HG02759 (cell line): ENCODE measurements around the gene GRIK1.

Experiments used
- ATAC-seq: cut with Tn5 transposase; IDR thresholded peaks from one replicate; pipeline ENCODE4 v1.9.1; 2021; ENCODE audit warnings: mild to moderate bottlenecking, moderate library complexity; ENCODE audit not compliant: unreplicated experiment

Gene GRIK1

DNA sequence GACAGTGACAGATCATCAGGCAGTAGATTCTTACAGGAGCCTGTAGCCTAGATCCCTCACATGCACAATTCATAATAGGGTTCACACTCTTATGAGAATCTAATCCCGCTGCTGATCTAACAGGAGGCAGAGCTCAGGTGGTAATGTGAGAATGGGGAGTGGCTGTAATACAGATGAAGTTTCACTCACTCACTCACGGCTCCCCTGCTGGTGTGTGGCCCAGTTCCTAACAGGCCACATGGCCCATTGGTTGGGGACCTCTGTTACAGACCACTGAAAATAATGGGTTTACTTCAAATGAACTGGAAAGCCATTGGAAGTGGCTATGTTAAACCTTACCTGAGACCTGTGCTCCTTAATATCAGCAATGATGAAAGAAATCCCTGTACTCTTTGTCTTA, 151.0 kb downstream of the GRIK1 start:
- ATAC-seq: no peak

DNA sequence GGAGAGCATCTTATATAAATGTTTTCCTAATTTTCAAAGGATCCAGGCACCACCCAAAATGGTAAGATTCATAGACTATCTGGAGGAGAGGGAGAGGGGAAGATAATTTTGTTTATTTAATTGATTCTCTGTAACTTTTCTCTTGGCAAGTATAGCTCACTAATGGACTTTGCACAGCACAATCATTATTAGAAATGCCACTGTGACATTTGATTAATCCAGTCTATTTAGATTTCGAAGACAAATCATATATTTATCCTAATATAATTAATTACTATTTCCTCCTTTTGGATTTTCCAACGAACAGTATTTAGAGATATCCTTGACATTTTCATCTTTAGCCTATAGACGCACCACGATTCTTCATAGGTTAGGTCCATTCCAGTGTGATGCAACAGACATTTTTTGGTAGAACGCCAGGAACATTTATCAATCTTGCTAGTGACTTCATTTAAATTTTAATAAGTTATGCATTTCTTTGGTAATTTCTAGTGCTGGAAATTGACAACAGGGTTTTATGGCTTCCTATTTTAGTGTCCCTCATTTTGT, 152.4 kb downstream of the GRIK1 start:
- no peak for ATAC-seq

DNA sequence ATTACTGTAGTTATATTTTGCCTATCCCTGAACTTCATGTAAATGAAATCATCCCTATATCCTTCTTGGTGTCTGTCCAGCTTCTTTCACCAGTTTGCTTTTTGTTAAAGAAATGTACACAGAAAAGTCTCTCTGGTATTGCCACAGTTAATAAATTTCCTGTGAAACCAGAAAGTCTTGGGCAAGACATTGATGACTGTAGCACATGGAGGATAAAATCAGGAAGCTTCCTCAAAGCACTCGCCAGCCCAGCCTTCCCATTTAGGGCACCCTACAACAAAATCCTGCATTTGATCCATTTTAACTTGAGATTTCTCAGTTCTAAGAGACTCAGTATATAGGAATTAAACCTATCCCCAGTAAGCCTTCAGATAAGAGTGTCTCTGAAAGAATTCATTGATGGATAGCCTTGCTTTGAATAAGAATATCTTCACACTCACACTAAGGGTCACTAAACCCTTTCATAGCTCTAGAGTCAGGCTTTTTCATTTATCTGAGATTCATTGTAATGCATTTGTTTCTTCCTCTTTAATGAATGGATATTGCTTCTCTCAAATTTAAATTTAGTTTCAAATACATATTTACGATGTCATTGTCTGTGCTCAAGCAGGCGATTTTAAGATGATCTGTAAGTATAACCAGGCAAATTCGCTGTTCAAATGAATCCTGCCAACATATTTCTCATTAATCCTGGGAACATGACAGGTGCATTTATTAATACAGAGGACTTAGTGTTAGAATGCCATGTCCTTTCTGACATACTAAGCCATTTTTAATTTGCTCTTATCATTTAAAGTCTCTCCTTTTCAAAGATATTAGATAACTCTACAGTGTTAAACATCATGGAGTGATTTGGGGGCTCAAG, 153.1 kb downstream of the GRIK1 start:
- ATAC-seq: no peak

DNA sequence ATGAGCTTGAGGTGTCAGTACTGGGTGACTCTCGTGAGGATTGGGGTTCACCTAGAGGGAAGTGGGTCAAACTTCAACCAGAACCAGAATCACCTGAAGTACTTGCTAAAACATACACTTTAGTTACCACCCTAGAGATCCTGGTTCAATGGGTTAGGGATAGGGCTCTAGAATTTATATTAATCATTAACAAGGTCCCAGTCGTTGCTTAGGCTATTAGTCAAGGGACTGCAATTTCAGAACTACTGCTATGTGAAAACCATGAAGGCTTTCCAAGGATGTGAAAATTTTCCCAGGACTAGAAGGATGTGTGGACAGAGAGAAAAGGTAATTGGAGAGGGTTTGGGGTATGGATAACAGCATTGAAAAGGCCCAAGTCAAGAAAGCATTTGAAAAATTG, 162.6 kb downstream of the GRIK1 start:
- no peak for ATAC-seq

DNA sequence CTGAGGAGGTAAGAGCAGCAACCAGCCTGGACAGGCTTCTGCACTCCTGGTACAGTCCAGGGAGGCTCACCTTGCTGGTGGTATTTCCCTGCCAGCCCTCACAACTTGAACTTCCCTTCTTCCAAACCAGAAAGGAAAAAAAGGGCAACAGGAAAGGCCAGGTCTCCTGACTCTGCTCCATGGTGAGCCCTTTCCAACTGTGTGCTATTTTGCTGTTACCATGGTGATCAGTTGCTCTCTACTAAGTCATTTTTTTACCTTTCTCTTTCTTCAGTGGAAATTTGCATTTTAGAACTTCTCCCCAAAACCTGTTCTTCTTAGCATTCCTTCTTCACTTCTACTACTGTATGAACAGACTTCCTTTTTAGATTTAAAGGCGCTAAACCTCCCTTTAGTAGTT, 164.3 kb downstream of the GRIK1 start:
- ATAC-seq: no peak

DNA sequence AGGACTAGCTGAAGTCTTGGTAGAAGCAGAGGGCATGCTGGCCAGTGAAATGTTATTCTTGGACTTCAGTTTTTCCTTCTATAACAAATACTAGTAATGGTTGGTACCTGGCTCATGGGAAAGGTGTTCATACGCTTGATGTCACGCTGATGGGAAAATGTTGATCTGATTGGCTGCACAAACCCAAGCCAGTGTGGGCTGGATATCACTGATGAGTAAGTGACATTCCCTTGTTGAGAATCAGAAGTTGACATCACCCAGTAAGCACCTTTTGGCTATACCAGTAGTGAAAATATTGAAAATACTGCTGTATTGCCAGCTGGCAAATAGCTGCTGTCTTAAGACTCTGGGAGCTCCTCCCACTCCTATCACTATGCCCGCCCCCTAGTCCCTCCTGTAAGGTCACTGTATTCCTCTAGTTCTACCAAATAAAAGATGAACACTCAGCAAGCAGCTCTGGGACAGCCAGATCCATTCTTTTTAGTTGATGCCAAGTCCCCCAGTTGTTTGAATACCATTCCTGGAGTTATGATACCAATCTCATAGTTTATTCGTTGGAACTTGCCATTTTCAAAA, 168.2 kb downstream of the GRIK1 start:
- no peak for ATAC-seq

DNA sequence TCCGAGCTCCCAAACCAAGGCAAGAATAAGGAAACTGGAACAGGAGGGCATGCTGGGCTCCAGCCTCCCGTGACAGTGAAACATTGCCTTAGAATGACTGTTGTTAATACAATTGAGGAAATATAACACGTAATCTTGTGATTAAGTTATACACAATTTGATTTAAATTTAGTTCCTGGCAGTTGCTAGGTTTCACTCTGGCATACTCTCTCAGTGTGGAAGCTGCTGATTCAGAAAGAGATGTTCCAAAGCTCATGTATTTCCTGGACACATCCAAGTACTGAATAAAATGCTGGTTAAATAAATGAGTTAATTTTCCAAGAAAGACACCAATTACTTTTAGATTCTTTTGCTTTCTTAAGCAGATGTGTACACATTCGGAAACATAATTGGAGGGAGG, 176.1 kb downstream of the GRIK1 start:
- no peak for ATAC-seq

DNA sequence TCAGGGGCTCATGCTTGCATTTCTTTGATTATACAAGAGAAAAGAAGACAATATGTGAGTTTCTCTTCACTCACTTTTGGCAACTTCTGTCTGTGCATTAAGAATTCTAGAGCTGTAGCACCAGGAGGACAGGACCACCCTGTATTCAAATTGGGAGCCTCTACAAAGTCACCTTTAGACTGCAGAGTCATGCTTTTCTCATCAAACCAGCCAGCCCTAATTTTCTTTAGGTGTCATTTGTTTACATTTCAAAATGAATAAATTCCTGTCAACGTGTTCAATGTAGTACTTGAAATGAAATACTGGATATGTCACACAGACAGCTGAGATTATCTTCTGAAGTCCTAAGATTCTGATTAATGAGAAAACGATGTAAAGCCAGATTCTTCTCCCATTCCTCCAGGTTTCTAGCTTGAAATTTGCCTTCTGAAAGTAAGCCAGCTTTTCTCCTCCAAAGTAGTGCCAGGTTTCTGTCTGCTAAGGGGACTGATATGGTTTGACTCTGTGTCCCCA, 177.2 kb downstream of the GRIK1 start:
- ATAC-seq: no peak

DNA sequence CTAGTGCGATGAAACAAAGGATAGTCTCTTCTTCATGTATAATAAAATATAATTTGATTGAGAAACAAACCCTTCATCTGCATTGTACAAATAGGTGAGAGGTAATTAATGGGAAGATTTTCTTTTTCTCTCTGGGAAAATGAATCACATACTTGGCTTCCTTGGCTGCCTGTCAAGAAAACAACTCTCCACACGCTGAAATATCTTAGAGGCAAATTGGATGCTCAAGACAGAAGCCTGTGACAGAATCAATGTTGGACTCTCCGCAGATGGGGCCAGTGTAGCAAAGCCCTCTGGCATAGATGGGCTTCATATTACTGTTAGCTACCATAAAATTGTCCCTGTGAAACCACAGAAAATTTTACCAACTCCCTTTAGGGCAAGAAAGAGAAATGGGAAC, 186.6 kb downstream of the GRIK1 start:
- no peak for ATAC-seq

DNA sequence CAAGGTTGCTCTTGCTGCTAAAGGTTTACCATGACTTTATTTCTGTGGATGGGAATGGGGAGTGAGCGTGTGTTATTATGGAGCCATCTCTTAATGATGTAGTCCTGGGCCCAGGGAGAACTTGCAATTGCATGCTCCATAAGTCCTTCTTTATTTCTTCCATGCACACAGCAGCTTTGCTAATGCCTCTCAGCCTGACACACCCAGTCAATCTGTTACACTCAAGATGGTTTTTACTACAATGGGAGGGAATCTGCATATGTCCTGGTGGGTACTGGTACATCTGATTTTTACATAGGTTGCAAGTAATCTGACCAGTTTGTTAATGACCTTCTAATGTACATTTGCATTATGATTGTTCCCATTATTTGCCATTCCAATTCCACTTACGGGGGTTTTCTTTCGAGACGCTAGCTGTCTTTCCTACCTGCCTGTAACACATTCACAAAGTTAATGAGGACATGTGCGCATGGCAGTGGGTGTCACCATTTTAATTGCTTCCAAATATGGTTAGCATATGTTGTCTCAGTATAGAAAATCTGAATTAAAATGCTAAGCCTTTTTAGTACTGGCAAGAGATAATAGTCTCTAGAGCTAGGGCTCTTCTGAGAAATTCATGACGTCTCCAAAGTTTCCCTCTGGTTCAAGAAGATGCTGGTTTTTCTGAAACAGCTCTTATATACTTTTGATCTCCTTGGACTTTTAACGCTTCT, 188.2 kb downstream of the GRIK1 start:
- no peak for ATAC-seq

DNA sequence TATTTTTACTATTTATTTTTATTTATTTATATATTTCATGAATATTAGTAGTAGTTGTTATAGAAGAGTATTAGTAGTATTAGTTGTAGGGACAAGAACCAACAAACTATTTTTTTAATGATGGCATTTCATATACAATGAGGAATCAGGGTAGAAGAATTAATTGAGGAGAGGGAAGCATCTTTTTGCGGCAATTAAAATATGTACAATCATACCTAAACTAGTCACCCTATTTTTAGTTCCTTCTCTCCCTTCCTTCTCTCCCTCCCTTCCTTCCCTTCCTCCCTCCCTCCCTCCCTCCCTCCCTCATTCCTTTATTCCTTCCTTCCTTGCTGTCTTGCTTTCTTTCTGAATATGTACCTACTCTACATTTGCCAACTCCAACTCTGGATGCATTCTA, 189.8 kb downstream of the GRIK1 start:
- ATAC-seq: no peak

DNA sequence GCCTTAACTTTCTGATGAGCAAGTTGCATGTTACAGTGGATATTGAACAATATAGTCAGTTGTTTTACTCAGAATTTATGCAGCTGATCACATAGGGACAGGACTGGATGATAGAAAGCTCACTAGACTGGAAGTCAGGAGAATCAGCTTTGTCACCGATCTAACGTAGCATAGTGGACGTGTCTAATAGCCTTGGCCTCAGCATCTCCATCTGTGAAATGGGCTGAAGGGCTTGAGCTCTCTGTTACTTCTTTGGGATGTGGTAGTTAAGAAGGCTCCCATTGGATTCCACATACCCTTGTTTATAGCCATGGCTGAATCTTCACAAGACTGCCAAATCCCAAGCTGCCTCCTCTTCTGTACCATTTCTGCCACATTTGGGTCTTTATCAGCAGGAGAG, 190.6 kb downstream of the GRIK1 start:
- no peak for ATAC-seq

DNA sequence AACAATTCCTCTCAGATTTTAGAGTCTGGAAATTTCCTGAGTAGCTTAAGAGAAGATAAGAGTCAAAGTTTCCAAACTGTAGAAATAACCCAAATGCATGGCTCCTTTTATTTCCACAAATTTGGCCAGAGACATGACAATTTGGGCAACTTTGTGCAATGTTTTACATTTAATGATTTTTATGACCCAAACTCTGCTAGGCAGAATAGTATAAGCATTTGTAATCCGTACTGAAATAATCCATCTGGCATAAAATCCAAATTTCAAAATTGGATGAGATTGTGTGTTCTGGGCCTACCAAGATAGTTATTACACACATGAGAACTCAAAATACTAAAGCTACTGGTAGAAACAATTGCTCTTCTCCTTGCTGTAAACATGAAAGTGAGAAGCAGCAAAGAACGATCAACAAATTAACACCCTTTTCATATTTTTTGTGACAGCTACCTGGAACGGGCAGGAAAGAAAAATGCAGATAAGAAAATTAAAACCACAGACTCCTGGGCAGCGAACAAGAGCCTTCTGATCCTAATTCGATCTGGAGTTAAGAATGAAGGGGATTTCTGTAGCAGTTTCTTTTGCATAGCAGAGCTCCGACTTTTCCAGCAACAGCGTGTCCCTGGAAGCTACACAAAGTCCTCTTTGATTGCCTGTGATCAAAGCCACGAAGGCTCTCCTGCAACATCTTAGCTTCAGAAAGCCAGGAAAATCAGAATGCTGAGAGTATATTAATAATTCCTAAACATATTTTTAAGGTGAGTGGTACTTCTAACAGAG, 191.2 kb downstream of the GRIK1 start:
- ATAC-seq: no peak

DNA sequence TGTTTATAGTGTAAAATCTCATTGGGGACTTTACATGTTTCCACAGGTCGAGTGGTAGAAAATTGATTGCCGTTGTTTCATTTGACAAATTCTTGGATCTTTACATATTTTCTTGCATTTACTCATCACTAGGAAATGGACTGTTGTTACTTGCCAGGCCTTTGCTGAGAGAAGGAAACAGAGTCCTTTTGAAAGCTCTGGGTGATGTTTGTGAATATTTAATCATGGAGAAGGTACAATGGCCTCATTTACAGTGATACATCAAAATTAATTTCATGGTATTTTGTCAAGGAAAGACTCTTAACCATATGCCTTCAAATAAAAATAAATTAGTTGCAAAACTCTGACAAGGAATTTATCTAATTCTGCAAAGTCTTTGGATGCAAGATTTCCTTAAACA, 198.0 kb downstream of the GRIK1 start:
- ATAC-seq: no peak

DNA sequence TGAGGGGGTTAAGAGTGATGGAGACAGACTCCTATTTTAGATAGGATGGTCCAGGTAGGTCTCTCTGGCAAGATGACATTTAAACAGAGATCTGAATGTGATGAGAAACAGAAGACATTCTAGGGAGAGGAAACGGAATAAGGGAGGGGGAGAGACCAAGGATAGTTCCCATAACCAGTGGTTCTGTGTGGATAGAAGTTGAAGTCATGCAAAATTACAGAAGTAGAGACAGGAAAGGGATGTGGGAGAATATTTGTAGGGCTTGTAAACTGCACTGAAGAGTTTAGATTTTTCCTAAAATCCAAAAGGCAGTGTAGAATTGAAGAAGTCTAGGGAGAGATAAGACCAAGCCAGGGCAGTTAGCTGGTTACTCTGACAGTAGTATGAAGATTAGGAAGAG, 200.6 kb downstream of the GRIK1 start:
- ATAC-seq: no peak

DNA sequence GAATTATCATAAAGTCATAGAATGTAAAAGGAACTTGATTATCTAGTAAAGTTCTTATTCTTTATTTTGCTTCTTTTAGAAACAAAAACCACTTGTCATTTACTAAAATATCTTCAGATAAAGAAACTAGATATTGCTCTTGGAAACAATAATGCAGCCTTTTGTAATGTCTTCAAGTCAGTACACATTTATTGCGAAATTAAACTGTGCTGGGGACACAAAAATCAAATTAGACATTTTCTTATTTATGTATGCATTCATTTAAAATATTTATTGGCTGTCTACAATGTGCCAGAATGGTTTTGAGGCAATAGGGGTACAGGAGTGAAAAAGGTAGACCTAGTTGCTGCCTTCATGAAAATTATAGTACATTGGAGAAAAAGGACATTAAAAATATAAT, 201.1 kb downstream of the GRIK1 start:
- ATAC-seq: no peak

DNA sequence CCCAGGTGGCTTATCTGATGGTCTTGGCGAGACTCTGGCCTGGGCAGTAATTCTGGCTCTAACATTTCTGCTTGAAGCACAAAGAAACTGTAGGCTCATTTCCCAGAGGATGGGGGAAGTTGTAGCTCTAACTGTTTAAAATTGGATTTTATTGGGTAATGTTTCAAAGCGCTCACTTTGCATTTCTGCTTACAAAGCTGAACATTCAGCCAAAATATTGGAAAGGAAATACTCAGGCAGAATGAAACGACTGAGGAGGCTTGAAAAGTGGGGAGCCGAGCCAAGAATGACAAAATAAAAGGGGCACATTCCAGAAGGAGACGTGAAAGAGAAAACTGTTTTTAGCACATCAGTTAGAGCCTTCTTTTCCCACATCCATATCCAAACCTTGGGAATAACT, 202.6 kb downstream of the GRIK1 start:
- no peak for ATAC-seq

DNA sequence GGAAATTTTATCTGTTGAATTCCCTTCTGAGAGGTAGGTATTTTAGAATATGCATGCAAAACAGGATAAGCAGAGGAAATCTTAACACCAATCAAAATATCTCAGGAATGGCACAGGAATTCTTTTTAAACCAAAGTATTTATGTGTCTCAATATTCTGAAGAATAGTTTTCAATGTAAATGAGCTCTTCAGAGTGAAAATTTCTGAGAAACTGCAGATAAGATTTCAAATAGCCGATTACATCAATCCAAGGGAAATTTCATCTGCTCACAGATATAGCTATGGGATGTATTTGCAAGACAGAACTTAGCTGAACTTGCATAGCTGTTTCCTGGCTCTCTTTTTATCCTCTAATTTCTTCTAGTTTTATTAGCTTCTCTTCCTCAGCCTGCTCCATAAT, 209.5 kb downstream of the GRIK1 start:
- no peak for ATAC-seq

DNA sequence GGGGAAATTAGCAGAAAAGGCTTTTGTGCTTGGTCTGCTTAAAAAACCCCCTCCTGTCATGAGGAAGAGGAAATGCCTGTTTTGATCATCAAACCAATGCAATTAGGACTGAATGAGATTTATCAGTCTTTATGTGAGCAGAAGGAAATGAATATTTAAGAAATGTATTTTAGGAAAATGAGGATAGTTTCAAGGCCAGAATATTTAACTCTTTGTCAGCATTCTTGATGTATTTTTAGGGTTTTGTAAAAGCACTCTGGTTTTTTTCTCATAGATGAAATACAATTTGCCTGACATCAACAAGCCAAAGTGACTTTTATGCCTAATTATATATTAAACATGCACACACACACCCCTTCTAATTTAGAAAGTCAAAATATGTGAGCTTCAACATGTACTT, 213.8 kb downstream of the GRIK1 start:
- no peak for ATAC-seq

DNA sequence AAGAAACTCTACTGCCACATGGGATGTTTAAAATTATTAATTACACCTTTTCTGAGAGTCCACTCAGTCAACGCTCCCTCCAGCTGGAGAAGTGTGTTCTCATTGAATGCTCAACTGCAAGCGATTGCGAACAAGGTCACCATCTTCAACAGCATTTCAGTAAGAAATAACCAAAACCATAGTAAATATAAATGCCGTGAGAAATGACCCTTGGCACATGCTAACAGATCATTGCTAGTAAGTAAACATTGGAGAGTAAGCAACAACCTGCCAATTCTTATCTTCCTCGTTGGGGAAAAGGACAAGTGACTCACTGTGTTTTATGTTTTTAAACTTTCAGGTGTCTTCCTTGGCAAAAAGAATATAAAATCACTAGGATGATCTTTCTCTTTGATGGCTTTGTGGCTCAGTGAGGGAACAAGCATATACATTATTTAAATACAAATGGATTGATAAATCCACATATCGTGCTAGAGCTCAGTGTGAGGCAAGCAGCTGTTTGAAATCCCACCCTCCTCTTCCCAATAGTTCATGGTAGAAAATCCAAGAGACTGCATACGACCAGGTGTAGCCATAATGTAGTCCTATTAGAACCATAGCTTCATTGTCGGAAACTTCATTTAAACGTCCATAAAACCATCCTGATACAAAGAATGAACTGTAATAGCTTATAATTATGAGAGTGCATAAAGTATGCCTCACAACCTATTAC, 214.6 kb downstream of the GRIK1 start:
- ATAC-seq: no peak
